ENCODE measurements around the gene LRIT2. TPM values are rescaled to one million over a fixed set of nuclear protein-coding genes. Genes with fewer than 3 reads are reported as not detected.
"Not testable (repeated sequence)": the region's sequence is repeated elsewhere in the genome, so short reads cannot be mapped to it uniquely, and the experiment has no call there.

The LRIT2 gene
- total RNA-seq, 2 experiments from 2014 or later, result not detected

- CTCF ChIA-PET, result interaction anchor here (1.0 to 1.1 kb wide), 2 partner anchors 29 to 56 kb away, joined by 3 read pairs; no protein-coding TSS in a partner anchor
- H3K27ac Mint-ChIP-seq, result no peak overlapping the region
- POLR2A ChIA-PET, result no interaction called here
- DNase-seq, result peak; percentile 1
- no peaks in the 10 kb centered on the region for H3K36me3 Mint-ChIP-seq
- H3K9me3 Mint-ChIP-seq, result no peaks in the 10 kb centered on the region
- H3K27me3 Mint-ChIP-seq, result no peaks in the 10 kb centered on the region
- H3K4me3 Mint-ChIP-seq, result no peak overlapping the region
- peaks cover 8% of the 10 kb centered on the region for H3K4me1 Mint-ChIP-seq (ENCODE audit: low read depth)
- intact Hi-C loops (cut with micrococcal nuclease), result loop anchor here (2.0 kb wide), 1 partner anchor 38 kb away; the partner anchor contains the start of gene GHITM
Measured at GRCh38 chr10:84176351-84176750, 49.0 kb downstream of the LRIT2 start.

- Mint-ChIP-seq H3K36me3 (no peaks in the 10 kb centered on the region), H3K4me1 (ENCODE audit: low read depth) (peaks cover 8% of the 10 kb centered on the region), H3K27ac (no peak overlapping the region), H3K9me3 (no peaks in the 10 kb centered on the region), H3K27me3 (no peaks in the 10 kb centered on the region), H3K4me3 (no peak overlapping the region)
- intact Hi-C loops (cut with micrococcal nuclease), result no loop called here
- POLR2A ChIA-PET, result no interaction called here
- no peak for DNase-seq
- CTCF ChIA-PET, result interaction anchor here (1.0 to 1.1 kb wide), 2 partner anchors 30 to 56 kb away, joined by 3 read pairs; no protein-coding TSS in a partner anchor
Measured at GRCh38 chr10:84175436-84175835, 49.9 kb downstream of the LRIT2 start.

- Mint-ChIP-seq H3K36me3 (no peaks in the 10 kb centered on the region), H3K4me3 (no peak within 1 kb of the TSS), H3K27me3 (no peaks in the 10 kb centered on the region), H3K27ac (no peak within 1 kb of the TSS), H3K9me3 (no peaks in the 10 kb centered on the region), H3K4me1 (ENCODE audit: low read depth) (peaks cover 8% of the 10 kb centered on the region)
- intact Hi-C loops (cut with micrococcal nuclease), result no loop called here
- POLR2A ChIA-PET, result no interaction called here
- DNase-seq, result no peak
- CTCF ChIA-PET, result interaction anchor here (0.6 kb wide), 1 partner anchor 229 kb away, joined by 3 read pairs; no protein-coding TSS in a partner anchor
Measured at GRCh38 chr10:84173501-84173929, 51.8 kb downstream of the LRIT2 start, which contains the start of gene GPR15LG. Gene GPR15LG, plus strand, starts transcription at chr10:84173801. Its CDS starts 51 bp downstream, at chr10:84173852.

- intact Hi-C loops (cut with micrococcal nuclease), result no loop called here
- Mint-ChIP-seq H3K36me3 (no peaks in the 10 kb centered on the region), H3K9me3 (no peaks in the 10 kb centered on the region), H3K4me1 (ENCODE audit: low read depth) (peaks cover 8% of the 10 kb centered on the region), H3K27me3 (no peaks in the 10 kb centered on the region), H3K27ac (no peak overlapping the region), H3K4me3 (no peak overlapping the region)
- POLR2A ChIA-PET, result no interaction called here
- no peak for DNase-seq
- CTCF ChIA-PET, result interaction anchor here (0.6 kb wide), 1 partner anchor 230 kb away, joined by 3 read pairs; no protein-coding TSS in a partner anchor
Measured at GRCh38 chr10:84172467-84173356, 52.6 kb downstream of the LRIT2 start.

- H3K36me3 Mint-ChIP-seq; POLR2A ChIA-PET; CTCF ChIA-PET; H3K4me3 Mint-ChIP-seq; H3K4me1 Mint-ChIP-seq (ENCODE audit: low read depth); intact Hi-C loops (cut with micrococcal nuclease); H3K27me3 Mint-ChIP-seq; H3K27ac Mint-ChIP-seq; DNase-seq; H3K9me3 Mint-ChIP-seq: not testable (repeated sequence)
Measured at GRCh38 chr10:84171700-84172466, 53.5 kb downstream of the LRIT2 start.

GRCh38 chr10:84171237-84171636, 54.1 kb downstream of the LRIT2 start:
- H3K27me3 Mint-ChIP-seq; intact Hi-C loops (cut with micrococcal nuclease); H3K27ac Mint-ChIP-seq; H3K4me3 Mint-ChIP-seq; CTCF ChIA-PET; DNase-seq; H3K4me1 Mint-ChIP-seq (ENCODE audit: low read depth); H3K9me3 Mint-ChIP-seq; H3K36me3 Mint-ChIP-seq; POLR2A ChIA-PET: not testable (repeated sequence)

Other genes starting within 250 kb of the LRIT2 start
- gene GHITM, start 86.0 kb downstream of the LRIT2 start, total RNA-seq, result 100 to 1,000 TPM; 192 to 197 TPM
- not detected for gene GPR15LG, start 51.7 kb downstream of the LRIT2 start, total RNA-seq
- gene CDHR1, start 31.0 kb downstream of the LRIT2 start, total RNA-seq, result under 1 TPM; 0.40 to 0.75 TPM
- gene LRIT1, start 16.0 kb upstream of the LRIT2 start, total RNA-seq, result not detected
- not detected for gene RGR, start 19.5 kb upstream of the LRIT2 start, total RNA-seq
- gene CCSER2, start 103.0 kb upstream of the LRIT2 start, total RNA-seq, result 10 to 100 TPM; 69.8 to 73.5 TPM